ENCODE measurements around the gene GMDS. TPM values are rescaled to one million over a fixed set of nuclear protein-coding genes. Genes with fewer than 3 reads are reported as not detected.
A peak's percentile ranks its signal among the peaks of the same experiment; 100 is the strongest.

The GMDS gene
- polyA plus RNA-seq, 1 donor (not counting 4 experiments of a cell fraction or from before 2014, with no cell fraction given), result 22.1 TPM

- dilution Hi-C loops (cut with MboI; ENCODE audit: extremely low pct_ligation_motif_present, low sequenced_read_pairs), result no loop called here
- Histone ChIP-seq H3K36me3 (ENCODE audit: control insufficient read depth in 2 of 2, extremely low read depth in 1 of 2, insufficient read depth in 2 of 2, low read length in 2 of 2) (no peaks in the 10 kb centered on the region), H3K79me2 (ENCODE audit: control insufficient read depth, insufficient read depth, low read length) (no peaks in the 10 kb centered on the region), H3K4me2 (ENCODE audit: control insufficient read depth, extremely low read depth, insufficient read depth, low read depth, low read length) (no peak overlapping the region), H3K4me3 (ENCODE audit: control insufficient read depth in 2 of 3, extremely low read depth in 1 of 3, insufficient read depth in 2 of 3, low read depth in 1 of 3, low read length in 3 of 3) (no peak overlapping the region), H3K9me1 (ENCODE audit: control insufficient read depth, extremely low read depth, insufficient read depth, low read length) (no peaks in the 10 kb centered on the region), H3K27ac (ENCODE audit: control insufficient read depth, insufficient read depth, low read length) (no peak overlapping the region), H2AFZ (ENCODE audit: control insufficient read depth, low read length) (no peak overlapping the region), H3K27me3 (ENCODE audit: control insufficient read depth, extremely low read depth, insufficient read depth, low read length) (peaks cover 38% of the 10 kb centered on the region), H4K20me1 (ENCODE audit: control insufficient read depth, extremely low read depth, insufficient read depth, low read length) (no peaks in the 10 kb centered on the region), H3K9me3 (ENCODE audit: control insufficient read depth, low read depth, low read length) (no peaks in the 10 kb centered on the region), H3K9ac (ENCODE audit: control insufficient read depth, extremely low read depth, insufficient read depth, low read length) (no peak overlapping the region), H3K4me1 (ENCODE audit: control insufficient read depth, extremely low read depth, insufficient read depth, low read length) (peaks cover 9% of the 10 kb centered on the region)
- no peak for FAIRE-seq
- DNase-seq (ENCODE audit: low read depth, low spot score), result no peak
- TF ChIP-seq EZH2 (IDR thresholded peaks at IDR 0.05; ENCODE audit: low read length) (no peak), CTCF (optimal IDR thresholded peaks at IDR 0.05 in 1 of 3, IDR thresholded peaks at IDR 0.05 in 1 of 3, conservative IDR thresholded peaks at IDR 0.05 in 1 of 3; ENCODE audit: extremely low read depth in 1 of 3, insufficient read depth in 2 of 3, low read length in 3 of 3) (no peak)
These were observed 648.2 kb downstream of the GMDS start for GRCh38 chr6:1597121-1597744.

- Histone ChIP-seq H3K4me1 (ENCODE audit: control insufficient read depth, extremely low read depth, insufficient read depth, low read length) (peaks cover 9% of the 10 kb centered on the region), H3K4me3 (ENCODE audit: control insufficient read depth in 2 of 3, extremely low read depth in 1 of 3, insufficient read depth in 2 of 3, low read depth in 1 of 3, low read length in 3 of 3) (no peak overlapping the region), H3K27me3 (ENCODE audit: control insufficient read depth, extremely low read depth, insufficient read depth, low read length) (peaks cover 38% of the 10 kb centered on the region), H3K9me1 (ENCODE audit: control insufficient read depth, extremely low read depth, insufficient read depth, low read length) (no peaks in the 10 kb centered on the region), H3K4me2 (ENCODE audit: control insufficient read depth, extremely low read depth, insufficient read depth, low read depth, low read length) (peak overlapping the region; percentile 18), H3K79me2 (ENCODE audit: control insufficient read depth, insufficient read depth, low read length) (no peaks in the 10 kb centered on the region), H2AFZ (ENCODE audit: control insufficient read depth, low read length) (peak overlapping the region; percentile 14), H3K9ac (ENCODE audit: control insufficient read depth, extremely low read depth, insufficient read depth, low read length) (no peak overlapping the region), H3K9me3 (ENCODE audit: control insufficient read depth, low read depth, low read length) (no peaks in the 10 kb centered on the region), H3K27ac (ENCODE audit: control insufficient read depth, insufficient read depth, low read length) (no peak overlapping the region), H4K20me1 (ENCODE audit: control insufficient read depth, extremely low read depth, insufficient read depth, low read length) (no peaks in the 10 kb centered on the region), H3K36me3 (ENCODE audit: control insufficient read depth in 2 of 2, extremely low read depth in 1 of 2, insufficient read depth in 2 of 2, low read length in 2 of 2) (no peaks in the 10 kb centered on the region)
- dilution Hi-C loops (cut with MboI; ENCODE audit: extremely low pct_ligation_motif_present, low sequenced_read_pairs), result no loop called here
- TF ChIP-seq CTCF (optimal IDR thresholded peaks at IDR 0.05 in 1 of 3, IDR thresholded peaks at IDR 0.05 in 1 of 3, conservative IDR thresholded peaks at IDR 0.05 in 1 of 3; ENCODE audit: extremely low read depth in 1 of 3, insufficient read depth in 2 of 3, low read length in 3 of 3), result peak; percentile 83 to 94 (median 92)
- no peak for TF ChIP-seq EZH2 (IDR thresholded peaks at IDR 0.05; ENCODE audit: low read length)
- DNase-seq (ENCODE audit: low read depth, low spot score) (no peak), FAIRE-seq (peak; percentile 88)
These were observed 649.1 kb downstream of the GMDS start for GRCh38 chr6:1596088-1596852.

Measured in keratinocyte (primary cell).